HG03575 (cell line): ENCODE data around the gene BANP.
"Not testable (repeated sequence)": the region's sequence is repeated elsewhere in the genome, so short reads cannot be mapped to it uniquely, and the experiment has no call there.

Experiments used
- ATAC-seq: cut with Tn5 transposase; IDR thresholded peaks from one replicate; pipeline ENCODE4 v1.9.1; 2021; ENCODE audit not compliant: unreplicated experiment, insufficient number of reproducible peaks, low FRiP score; ENCODE audit errors: extremely low read depth

The BANP gene

DNA sequence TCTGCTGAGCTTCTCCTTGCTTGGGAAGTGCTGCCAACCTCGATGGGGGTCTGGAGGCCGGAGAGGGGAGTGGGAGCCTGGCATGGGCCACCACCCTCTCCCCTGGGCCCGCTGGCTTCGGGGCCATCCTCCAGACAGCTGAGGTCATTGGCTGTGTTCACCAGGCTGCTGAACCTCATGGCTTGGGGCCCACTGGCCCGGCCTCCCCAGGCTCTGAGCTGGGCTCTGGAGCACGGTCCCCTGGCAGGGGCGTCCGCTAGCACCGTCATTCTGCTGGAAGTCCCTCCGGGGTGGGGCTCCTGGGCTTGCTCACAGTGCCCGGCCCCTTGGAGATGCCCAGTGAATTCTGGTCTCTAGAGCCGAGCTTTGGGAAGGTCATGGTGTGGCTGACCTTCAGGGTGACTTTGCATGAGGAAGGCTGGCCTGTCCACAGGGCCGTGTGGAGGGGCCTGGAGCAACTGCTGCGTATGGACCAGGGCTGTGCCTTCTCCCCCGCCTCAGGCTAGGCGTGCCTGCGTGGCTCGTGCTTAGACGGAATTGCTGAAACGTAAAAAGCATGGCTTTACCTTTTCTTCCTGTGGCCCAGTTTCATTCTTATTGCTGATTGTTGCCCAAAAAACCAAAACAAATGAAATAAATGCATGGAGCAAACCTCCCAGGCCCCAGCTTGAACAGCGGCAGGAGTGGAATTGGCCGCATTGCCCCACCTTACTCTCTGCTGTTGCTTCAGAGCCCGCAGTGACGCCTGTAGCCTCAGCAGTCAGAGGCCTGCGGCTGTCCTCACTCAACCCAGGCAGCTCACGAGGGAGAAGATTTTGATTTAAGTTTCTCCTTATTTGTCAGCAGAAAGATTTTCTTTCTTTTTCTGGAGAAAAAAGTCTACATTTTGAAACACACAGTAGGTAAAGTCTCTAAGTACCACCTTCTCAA lies 70.1 kb downstream of the BANP start:
- not testable (repeated sequence) for ATAC-seq

DNA sequence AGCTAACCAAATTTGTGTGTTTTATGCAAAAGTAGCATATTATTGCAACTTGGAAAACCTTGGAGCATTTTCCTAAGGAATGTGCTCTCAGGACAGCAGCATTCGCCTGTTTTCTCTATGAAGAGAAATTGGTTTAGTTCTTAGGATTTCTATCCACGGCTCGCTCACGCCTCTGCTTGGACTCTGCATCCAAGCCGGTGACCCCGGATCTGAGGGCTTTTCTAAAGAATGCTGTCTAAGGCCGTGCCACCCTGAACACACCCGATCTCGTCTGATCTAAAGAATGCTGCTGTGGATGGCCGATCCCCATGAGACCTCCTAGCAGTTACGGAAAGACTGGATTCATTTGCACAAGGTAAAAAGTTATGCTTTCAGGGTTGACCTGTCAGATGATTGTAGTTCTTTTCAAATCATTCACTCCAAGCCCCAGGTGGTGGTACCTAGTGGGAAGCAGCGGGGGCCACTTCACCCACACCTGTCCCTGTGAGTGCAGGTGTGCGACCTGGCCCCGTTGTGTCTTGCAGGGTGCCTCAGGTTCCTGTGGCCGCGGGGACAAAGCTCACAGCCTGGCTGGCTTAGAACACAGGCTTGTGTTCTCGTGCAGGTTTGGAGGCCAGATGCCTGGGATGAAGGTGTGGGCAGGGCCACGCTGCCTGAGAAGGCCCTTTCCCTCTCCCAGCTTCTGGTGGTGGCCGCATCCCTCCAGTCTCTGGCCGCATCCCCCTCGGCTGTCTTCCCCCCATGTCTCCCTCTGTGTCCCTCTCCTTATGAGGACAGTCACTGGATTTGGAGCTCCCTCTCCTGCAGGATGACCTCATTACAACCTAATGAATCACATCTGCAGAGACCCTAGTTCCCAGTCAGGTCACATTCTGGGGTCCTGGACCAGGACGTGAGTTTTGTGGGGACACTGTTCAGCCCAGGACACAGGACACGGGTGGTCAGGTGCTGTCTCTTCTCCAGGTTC lies 71.1 kb downstream of the BANP start:
- ATAC-seq: no peak

DNA sequence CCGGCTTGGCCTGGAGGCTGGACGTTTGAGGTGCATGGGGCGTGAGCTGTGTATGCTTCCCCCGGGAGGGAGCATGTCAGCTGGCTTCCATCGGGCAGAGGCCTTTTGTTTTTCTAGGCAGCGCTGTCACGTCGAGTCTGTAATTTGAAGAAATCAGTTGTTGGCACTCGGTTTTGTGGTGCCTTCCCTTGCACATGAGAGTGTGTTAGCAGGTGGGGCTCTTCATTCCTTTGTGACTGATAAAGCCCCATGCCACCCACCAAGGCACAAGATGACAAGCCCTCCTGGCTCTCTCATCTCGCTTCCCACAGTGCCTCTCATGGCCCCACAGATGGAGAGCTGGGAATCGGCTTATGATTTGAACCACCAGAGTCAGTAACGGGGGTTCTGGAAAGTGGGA lies 72.1 kb downstream of the BANP start:
- no peak for ATAC-seq

DNA sequence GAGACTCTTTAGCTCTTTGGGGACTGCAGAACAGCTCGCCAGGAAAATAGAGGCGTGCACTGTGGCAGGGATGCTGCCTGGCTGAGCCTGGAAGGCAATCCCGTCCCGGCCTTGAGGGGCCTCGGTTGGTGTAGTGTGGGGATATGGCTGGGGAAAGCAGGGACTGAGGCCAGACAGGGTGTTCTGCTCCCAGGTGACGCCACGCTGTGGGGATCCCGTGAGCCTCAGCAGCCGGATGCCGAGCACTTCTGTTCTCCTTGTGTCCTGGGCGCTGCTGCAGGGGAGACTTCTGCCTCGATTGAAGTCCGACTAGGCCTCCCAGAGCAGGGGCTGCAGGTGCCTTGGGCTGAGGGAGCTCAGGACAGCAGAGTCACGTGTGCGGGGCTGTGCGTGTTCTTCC lies 72.6 kb downstream of the BANP start:
- no peak for ATAC-seq

DNA sequence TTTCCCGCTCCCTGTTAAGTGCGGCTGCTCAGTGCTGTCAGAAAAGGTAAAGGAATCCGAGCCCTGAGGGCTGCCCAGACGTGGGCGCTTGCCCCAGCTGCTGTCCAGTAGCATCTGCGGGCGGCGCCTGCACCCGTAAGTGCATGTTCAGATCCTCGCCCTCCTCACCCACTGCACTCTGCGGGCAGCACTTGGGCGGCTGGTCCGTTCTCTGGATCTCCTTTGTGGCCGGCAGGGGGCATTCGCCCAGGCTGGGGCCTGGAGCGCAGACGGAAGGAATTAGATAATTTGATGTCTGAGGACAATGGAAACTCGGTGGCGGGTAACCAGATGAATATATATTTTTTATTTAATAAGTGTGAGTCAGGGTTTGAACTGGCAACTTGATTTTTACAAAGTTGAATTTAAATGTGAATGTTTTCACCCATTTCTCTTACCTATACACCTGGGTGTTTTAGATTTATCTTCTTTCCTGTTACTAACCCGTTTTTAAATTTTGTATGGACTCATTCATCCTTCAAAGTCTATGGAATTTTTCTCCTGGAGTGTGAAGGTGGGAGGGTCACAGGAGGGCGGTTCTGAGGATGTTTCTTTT lies 73.4 kb downstream of the BANP start:
- not testable (repeated sequence) for ATAC-seq

DNA sequence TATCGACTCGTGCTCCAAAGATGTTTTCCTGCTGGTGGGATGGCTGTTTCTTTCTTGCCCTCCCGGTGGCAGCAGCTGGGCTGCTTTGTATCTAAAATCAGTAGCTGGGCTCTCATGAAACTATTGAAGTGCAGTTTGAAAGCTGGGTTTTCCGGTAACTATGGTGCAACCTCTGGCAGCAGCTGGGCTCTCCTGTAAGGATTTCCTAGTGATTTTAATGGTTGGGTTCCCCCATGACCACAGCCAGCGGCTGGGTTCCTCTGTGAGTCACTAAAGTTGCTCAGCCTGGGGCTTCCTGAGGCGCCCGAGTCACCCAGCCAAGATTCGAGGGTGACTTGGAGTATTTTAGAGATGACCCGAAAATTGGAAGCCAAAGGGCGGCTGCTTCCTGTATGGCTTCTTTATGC lies 73.9 kb downstream of the BANP start:
- ATAC-seq: not testable (repeated sequence)

DNA sequence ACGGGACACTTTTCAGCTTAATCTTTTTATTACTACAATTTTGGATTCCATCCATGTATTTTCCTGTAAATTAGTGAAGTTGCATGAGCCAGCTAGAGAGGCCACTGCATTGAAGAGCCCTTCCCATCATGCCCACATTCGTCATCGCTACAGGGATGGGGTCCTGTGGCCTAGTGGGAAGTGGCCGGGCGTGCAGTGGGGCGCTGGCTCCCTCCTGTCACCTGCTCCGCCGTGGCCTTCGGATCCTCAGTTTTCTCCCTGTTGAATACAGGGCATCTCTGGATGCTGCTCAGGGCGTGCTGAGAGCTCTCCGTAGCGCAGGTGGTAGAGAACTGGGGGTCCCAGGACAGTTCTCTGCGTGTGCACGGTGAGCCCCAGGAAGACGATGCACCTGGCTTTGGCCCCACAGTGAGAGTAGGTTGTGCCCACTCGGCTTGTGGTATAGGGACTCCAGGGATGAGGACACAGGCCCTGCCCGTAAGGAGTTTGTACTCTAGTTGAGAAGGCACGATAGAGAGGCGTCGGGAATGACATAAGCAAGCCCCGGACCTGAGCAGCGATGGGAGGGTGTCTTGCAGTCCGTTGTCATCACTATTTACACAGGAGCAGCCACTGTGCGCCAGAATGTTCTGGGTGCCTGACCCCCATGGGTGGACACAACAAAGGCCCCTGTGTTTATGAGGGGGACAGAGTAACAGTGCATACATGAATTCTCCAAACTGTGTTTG lies 74.8 kb downstream of the BANP start:
- ATAC-seq: not testable (repeated sequence)

DNA sequence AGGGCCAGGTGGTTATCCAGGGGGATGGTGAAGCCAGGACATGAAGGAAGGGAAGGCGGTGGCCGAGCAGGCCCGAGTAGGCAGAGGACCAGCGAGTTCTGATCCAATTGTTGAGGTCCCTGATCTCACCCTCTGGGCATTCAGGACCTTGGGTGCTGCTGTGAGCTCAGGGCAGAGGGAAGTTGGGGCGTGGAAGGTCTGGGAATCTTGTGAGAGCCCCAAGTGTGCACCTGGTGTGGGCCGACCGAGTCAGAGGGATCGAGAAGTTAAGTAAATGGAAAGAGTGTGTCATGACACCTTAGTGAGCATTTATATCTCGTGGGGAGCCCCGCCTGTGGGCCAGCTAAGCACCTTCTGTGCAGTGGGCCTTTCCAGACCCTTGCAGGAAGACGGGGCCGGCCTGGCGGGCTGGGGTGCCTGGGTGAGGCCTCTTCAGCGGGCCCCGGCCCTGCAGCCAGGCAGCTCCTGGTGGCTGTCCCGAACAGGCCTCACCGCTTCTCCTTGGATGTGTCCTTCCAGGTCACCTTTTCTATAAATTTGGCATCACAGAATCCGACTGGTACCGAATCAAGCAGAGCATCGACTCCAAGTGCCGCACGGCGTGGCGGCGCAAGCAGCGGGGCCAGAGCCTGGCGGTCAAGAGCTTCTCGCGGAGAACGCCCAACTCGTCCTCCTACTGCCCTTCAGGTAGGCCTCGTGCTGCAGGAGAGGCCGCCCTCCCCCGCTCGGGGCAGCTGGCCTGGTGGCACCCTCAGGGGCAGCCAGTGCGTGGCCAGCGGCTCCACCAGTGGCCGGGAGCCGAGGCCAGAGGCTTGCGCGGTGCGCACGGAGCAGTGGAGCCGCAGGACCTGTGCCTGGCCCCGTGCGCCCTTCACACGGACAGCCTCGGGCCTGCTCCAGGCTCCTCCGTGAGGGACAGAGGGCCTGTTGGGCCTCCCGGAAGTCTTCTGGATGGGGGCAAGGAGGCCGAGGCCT lies 76.0 kb downstream of the BANP start:
- ATAC-seq: no peak

DNA sequence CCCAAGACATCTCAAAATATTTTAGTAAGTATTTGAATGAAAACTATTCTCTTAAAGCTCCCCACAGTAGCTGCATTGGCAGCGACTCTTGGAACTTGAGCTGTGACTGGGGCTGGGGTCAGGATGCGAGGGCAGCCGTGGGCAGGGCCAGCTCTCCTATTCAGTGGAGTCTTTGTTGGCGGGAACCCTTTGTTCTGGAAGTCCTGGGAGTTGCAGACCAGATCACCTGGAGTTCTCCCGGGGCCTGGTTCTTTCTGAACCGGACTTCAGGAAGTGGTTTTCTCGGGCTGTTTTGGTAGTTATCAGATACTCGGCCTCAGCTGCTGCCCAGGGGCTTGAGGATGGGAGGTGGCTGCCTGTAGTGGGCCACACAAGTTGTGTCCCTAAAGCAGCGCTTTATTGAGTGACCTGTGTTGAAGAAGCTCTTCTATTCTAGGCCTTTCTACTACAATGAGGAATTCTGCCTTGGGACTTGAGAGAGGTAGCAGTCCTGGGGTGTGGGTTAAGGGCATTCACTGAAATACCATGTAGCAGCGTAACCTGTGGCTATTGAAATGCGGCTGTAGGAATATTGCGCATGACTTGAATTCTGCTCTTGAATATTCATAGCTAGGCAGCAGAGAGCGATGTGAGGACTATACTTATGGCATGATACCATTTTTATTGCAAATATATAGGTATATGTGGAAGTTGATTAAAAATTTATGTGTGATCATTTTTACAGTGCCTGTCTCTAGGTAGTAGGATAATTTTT lies 77.1 kb downstream of the BANP start:
- not testable (repeated sequence) for ATAC-seq

DNA sequence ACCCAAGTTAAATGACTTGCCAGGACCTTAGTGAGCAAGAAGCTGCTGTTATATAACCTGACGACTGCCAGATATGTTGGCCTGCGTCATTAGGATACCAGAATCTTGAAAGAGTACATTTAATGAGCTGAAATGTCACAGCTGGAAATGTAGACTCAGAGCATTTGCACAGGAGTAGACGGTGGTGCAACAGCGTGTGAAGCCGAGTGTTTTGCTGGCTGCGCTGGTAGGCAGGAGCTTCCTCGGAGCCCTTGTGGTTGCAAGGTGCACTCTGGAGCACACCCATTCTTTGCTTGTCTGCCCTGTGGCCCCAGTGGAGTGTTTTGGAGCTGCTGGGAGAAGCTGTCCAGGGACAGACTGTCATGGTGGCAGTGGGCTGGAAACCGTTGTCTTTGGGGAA lies 79.3 kb downstream of the BANP start:
- no peak for ATAC-seq

DNA sequence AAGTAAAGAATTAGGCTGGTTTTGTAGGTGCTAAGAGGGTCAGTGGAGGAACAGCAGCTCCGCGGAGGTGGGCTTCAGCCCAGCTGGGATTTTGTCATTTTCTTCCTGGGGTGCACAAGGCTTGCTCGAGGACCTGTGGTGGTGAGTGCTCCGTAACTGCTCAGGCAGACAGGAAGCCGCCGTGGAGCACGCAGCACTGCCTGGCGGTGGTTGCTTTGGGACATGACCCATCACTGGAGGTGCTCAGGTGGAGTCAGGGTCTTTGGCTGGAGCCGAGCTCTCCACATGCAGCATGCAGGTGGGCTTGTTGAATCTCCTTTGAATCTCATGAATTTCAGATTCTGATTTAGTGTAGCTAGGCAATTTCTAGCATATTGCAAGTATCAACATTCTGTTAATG lies 79.7 kb downstream of the BANP start:
- not testable (repeated sequence) for ATAC-seq

DNA sequence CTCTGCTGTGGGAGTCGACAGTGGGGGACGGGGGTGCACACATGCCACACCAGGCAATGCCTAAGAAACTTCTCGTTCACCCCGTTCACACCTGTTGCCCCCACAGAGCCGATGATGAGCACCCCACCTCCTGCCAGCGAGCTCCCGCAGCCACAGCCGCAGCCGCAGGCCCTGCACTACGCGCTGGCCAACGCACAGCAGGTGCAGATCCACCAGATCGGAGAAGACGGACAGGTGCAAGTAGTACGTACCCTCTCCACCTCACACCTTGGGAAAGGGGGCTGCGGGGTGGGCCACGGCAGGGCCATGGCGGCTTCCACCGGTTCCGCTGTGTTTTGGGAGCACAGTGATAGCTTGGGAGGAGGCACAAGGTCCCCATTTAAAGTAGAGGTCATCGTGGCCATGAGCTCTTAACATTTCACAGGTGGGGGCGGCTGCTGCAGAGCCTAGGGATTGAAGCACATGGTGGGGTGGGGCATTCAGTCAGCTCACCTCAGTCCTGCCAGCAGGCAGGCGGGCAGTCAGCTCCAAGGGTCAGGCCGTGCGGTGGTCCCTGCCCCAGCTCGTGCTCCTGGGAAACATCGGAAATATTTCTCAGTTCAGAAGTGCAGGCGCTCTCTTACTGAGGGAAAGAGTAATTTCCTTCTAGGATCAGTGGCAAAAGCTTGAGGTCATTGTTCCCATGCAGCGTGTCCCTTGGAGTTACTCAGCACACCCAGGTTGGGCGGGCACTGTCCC lies 81.9 kb downstream of the BANP start:
- ATAC-seq: not testable (repeated sequence)

DNA sequence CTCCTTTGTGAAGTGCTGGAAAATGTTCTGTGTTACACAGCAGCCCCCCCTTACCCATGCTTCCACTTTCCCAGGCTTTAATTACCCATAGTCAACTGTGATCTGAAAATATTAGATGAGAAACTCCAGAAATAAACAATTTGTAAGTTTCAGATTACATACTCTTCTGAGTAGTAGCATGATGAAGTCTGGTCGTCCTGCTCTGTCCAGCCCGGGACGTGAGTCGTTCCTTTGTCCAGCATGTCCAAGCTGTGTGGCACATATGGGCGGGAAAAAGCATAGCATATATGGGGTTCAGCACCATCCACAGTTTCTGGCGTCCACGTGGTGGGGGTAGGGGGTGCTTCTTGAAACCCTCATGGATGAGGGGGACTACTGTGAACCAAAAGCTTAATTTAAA lies 83.5 kb downstream of the BANP start:
- ATAC-seq: no peak

DNA sequence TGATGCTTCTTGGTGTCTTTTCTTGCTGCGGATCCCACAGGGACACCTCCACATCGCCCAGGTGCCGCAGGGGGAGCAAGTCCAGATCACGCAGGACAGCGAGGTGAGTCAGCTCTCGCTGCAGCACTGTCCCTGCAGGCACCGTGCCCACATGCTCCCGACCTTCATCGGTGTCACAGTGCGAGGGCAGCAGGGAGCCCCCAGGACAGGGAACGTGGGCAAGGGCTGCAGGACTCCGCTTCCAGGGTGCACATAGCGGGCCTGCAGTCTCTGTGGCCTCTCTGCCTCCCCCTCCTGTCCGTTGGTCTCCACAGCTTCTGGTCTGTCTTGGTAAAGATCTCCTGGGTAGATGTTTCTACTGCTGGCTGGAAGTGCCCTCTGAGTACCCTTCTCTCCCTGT lies 84.1 kb downstream of the BANP start:
- ATAC-seq: no peak

DNA sequence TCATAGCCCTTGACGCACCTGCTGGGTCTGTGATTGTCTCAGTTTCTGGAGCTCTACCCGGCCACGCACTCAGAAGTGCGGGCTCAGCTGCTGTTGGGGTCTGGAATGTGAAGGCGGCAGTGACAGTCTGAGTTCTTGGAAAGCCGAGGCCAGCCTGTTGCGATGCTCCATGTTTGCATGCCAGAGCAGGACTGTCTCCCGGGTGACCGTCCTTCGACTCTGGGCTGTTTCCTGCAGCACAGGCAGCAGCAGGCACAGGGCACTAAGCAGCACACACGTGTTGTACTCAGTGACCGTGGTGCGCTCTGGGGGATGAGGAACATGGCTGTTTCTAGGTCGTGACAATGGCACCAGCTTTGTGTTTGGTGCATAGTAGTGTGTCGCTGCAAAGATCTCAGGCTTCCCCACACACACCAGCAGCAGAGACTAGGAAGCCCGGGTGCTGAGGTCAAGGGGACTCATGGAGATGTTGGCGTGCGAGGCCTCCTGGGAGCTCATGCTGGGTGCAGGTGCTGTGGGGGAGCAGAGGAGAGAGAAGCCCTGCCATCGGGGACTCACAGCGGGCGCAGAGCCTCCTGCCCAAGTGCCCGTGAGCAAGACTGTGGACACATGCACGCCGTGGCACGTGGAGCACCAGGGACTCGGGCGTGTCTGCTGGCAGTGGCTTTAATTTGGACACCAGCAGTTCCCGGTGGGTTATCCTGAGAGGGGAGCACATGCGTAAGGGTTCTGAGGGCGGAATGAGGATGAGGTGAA lies 84.8 kb downstream of the BANP start:
- ATAC-seq: not testable (repeated sequence)

DNA sequence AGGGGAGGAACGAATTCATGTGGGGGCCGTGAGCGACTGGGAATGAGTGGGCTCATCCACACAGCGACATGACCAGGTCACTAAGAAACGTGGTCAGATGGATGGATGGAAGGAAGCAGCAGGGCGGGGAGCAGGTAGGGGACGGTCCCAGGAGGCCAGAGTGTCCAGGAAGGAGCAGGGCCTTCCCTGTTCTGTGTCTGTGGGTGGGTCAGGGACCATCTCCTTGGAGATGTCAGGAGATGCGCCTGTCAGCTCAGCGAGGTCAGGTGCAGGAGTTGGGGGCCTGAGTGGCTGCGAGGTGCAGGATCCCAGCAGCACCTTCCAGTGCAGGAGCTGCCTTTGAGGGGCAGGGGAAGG lies 85.4 kb downstream of the BANP start:
- not testable (repeated sequence) for ATAC-seq
